GM18909 (cell line): Measurements from ENCODE around the gene GJC2.

Source experiments
- ATAC-seq: cut with Tn5 transposase; IDR thresholded peaks from one replicate; pipeline ENCODE4 v1.9.1; 2021; ENCODE audit warnings: mild to moderate bottlenecking; ENCODE audit not compliant: unreplicated experiment, poor library complexity

GJC2 gene

DNA sequence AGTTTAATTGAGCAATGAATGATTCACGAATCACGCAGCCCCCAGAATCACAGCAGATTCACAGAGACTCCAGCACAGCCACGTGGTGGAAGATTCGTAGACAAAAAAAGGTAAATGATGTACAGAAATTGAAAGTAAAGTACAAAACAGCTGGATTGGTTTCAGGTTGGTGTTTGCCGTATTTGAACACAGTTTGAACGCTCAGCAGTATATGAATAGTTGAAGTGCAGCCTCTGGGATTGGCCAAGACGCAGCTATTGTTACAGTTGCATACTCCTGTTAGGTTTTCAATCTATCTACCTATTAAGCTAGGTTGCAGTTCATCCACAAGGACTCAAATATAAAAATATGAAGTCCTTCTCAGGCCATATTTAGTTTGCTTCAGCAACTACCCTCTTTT, 37.6 kb upstream of the GJC2 start:
- ATAC-seq, result no peak

DNA sequence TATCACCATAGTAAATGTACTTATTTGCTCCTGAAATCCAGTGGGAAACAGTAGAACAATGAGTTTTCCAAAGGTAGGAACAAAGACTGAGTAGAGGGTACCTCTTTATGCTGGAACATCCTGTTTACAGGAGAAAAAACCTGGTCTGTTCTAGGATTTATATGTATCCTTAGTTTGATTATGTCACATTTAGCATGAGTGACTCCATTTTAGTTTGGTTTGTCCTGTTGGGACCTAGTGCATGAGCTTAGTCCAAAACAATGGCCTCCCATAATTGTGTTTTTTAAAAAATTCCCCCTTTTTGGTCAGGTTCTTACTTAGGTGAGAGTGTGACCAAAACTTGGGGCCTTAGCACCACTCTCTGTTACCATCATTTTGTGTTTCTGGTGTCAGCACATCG, 37.1 kb upstream of the GJC2 start:
- ATAC-seq, result no peak

DNA sequence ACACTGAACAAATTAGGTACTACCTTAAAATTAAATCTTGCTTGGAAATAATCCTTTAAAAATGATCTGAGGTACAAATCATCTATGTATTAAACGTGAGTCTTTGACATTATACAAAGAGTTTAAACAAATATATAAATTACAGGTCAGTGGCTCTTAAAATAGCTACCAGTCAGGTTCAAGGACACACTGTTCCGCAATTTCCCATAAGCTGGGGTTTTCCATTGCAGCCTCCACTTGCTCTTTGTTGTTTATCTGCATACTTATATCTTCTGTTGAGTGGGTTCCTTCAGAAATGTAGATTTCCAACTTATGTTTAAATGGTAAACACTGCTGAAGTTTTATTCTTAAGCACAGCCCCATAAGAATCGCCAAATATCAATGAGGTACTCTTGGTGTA, 34.9 kb upstream of the GJC2 start:
- ATAC-seq, result no peak

DNA sequence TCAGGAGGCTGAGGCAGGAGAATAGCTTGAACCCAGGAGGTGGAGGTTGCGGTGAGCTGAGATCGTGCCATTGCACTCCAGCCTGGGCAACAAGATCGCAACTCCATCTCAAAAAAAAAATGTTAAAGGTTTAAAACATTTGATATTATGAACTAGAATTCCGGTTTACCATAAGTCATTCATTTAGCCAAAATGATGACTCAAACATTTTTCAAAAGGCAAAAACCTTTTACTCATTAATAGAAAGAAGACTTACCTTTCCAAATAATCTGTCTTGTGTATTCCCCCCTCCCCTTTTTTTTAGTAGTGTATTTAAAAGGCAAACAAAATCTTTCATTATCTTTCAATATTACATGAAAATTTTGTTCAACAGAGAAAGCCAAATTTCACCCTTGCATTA, 32.4 kb upstream of the GJC2 start:
- ATAC-seq, result no peak

DNA sequence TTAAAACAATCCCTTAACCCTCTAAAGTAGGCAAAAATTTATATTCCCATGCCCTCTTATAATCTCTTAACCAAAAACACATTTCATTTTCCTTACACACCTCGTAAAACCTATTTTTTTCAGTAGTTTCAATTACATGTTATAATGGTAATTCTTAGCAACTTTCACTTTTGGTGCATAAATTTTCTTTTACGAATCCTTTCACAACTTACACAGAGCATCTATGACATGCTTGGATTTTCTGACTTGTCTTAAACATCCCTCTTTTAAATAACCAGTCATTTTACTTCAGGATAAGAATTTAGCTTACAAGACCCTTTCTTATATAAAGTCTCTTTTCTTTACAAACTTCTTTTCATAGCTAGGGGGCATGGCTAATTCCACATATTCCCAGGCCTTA, 31.7 kb upstream of the GJC2 start:
- ATAC-seq, result no peak

DNA sequence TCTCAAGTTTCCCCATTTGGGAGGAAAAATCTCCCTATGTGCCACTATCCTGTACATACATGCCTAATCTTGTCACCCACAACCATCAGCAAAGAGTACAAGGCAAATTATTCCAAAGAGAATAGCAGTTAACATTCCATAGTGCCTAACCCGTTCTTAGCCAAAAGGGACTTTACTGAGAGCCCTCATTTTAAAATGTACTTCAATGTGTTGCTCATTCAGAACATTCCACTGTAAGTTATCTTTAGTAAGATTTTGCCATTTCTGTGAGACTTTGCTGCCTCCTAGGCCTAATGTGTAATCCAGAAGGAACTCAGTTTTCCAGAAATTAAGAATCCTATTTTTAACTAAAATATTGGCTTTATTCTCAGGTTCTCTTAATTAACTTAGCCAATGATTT, 29.4 kb upstream of the GJC2 start:
- no peak for ATAC-seq

DNA sequence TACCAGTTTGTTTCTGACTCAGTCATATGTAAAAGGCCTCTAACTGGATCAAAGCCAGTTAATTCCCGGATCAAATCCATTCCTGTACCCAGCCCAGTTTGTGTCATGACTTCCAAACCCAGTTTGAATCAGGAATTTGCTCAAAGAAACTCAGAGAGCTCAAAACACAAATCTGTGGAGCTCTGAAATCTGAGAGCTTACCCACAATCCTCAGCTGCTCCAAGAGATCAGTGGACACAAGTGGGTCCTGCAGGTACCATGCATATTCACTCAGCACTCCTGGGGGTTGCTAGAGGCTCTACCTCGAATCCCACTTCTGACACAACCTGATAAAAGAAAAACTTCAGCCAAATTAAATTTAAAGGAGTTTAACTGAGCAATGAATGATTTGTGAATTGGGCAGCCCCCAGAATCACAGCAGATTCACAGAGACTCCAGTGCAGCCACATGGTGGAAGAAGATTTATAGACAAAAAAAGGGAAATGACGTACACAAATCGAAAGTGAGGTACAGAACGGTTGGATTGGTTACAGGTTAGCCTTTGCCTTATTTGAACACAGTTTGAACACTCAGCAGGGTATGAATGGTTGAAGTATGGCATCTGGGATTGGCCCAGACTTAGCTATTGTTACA, 28.8 kb upstream of the GJC2 start:
- no peak for ATAC-seq

DNA sequence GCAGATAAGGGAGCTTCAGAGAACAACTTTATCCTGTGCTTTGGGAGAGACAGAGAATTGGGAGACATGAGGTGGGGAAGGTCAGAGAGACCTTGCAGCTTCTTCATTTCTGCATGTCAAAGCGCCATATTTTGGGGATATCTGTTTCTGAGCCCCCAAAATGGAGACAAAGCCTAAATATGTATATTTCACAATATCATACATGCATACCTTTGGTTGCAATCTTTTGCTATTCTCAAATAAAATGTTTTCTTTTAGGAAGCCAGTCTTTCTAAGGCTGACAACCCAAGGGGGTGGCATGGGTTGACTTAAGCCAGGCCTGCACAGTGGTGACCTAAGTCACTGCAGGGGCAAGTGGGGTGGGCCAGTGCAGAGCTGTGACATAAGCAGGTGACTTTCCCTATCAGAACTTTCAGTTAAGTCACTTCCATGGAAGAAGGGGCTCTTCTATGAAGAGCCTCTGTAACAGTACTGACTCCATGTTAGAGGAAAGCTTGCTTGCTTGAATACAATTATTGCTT, 26.7 kb upstream of the GJC2 start:
- ATAC-seq, result no peak

DNA sequence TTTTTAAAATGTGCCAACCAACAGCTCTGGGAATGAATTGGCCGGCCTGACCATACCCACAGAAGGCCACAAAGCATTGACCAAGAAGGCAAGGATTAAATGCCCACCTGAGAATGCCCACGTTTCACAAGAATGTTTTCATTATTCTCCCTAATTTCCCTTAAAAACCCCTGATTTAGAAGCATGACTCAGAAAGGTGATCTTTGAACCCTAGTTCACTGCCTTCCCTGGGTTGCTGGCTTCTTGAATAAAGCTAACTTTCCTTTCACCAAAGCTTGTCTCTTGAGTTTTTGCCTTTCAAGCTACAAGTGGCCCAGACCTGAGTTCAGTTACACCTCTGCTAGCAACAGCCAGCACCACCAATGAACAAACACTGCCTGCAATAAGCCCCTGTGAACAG, 26.2 kb upstream of the GJC2 start:
- no peak for ATAC-seq

DNA sequence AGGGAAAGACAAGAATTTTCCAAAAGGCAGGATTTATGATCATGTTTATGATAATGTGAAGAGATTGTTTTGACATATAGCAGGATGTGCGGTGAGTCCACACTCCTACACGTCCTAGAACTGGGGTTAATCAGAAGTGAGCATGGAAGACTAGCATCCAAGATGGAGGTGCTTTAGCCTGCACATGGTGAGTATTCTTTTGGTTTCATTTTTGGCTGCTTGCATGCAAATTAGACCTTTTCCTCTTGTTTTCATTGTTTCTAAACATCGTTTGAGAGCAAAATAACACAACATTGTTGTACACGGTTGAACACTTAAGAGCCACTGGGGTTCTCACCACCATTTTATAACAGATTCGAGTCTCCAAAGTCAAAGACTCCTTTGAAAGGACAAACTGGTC, 24.5 kb upstream of the GJC2 start:
- ATAC-seq, result no peak

DNA sequence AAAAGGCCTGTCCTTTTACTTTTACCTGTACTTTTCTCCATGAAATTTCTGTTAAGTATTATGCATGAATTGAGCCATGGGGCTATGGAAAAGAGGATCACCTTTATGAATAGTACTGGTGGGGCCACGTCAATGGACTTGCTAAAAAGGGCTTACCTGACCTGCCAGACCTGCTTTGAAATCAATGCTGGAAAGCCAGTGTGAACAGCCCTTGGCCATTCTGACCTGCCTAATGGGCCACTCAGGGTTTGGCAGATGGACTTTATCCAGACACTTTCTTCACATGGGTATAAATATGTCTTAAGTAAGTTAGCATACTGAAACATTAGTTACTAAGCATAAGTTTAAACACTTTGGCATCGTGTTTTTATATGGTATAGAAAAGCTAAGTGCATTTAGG, 18.0 kb upstream of the GJC2 start:
- no peak for ATAC-seq

DNA sequence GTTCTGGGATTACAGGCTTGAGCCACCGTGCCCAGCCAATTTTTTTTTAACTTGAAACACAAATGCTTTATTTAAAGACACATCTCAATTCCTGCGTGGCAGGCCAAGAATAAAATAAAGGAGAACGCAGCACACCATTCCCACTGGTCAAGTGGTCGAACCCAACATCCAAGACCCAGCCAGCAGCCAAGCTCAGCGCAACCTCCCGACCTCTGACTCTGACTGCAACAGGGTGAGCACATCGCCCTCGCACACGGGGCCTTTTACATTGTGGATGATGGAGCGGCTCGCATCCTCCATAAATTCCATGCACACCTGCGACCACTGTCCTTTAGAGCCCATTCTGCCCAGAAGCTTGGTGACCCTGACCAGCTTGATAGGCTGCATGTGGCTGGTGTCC, 15.1 kb upstream of the GJC2 start:
- ATAC-seq, result no peak

DNA sequence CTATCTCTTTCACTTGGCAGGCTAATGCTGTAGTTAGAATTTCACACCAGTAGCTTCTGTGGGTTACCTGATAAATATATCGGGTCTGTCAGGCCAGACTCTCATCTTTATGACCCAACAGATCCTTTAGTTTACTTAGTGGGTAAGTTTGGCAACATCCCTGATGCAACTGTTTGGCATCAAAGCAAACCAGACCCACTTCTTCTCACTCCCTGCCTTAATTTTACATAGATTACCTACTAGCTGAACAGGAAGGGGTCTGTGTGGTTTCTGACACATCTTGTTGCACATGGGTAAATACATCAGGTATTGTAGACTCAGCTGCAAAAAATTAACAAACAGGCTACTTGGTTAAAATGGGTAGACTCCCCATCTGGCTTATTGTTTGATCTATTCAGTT, 12.8 kb upstream of the GJC2 start:
- no peak for ATAC-seq

DNA sequence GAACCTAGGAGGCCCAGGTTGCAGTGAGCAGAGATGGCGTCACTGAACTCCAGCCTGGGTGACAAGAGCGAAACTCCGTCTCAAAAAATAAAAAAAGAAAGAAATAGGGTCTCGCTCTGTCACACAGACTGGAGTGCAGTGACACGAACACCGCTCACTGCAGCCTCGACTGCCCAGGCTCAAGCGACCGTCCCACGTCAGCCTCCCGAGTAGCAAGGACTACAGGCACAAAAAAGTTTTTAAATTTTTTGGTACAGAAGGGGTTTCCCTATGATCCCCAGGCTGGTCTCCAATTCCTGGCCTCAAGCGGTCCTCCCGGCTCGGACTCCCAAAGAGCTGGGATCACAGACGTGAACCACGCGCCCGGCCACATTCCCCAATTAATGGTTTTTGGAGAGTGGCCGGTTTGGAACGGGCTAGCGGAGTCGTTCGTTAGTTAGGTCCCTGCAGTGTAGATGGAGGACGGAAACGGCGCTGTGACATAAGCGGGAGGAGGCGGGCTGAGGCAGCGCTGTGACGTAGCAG, 10.3 kb upstream of the GJC2 start:
- ATAC-seq, result no peak

DNA sequence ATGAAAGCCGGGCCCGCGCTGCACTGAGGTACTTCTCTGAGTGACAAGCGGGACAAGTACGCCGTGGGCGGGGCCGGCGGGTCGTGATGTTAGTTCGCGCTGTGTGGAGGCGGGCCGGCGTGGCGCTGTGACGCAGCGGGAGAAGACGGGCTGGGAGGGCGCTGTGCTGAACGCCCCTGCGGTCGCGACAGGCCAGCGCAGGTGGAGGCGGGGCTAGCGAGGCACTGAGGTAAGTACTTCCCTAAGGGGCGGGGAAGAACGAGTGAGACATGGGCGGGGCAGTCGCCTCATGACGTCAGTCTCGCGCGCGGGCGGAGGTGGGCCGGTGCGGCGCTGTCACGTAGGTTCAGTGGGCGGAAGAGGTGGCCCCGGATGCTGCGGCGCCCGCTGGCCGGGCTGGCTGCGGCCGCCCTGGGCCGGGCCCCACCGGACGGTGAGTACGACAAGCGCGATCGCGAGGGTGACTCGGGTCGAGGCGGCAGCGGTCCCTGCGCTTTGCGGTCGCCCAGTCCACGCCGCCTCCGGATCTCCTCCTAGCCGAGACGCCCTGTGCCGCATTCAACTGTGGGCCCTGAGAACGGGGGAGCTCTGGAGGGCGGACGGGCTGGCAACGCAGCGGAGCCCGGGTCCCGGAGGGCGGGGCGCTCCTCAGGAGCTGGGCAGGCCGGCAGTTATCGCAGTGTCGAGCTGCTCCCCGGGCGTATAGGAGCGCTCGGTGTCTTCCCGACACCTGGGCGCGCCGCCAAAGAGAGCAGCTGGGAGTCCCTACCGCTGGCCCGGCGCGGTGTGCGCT, 9.6 kb upstream of the GJC2 start, which contains the start of gene GUK1:
GUK1 (plus strand) TSS at position 349 of the 793 bp plus-strand sequence; CDS start at position 373, 24 bp downstream.
- peak; percentile 93 for ATAC-seq

DNA sequence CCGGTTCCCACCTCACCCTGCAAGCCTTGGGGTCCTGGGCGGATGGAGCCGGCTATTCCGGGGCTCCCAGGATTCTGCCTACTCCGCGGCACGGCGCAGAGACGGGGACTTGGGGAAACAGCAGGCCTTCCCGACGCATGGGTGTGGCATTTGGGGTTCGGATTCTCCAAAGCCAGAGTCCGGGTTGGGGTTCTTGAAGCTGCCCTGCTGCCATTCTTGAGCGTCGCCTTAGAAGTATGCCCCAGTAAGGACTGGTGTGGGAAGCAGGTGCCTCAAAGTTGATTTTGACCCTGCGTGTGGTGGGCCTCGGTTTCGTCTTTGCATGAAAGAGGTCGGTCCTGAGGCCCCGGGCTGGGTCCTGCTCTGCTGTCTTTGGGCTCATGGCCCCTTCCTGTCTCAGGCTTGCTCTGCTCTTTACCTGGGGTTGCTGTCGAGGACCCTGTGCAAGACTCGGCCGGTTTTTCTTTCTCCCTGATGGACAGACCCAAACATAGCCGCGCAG, 9.0 kb upstream of the GJC2 start:
- ATAC-seq, result no peak

DNA sequence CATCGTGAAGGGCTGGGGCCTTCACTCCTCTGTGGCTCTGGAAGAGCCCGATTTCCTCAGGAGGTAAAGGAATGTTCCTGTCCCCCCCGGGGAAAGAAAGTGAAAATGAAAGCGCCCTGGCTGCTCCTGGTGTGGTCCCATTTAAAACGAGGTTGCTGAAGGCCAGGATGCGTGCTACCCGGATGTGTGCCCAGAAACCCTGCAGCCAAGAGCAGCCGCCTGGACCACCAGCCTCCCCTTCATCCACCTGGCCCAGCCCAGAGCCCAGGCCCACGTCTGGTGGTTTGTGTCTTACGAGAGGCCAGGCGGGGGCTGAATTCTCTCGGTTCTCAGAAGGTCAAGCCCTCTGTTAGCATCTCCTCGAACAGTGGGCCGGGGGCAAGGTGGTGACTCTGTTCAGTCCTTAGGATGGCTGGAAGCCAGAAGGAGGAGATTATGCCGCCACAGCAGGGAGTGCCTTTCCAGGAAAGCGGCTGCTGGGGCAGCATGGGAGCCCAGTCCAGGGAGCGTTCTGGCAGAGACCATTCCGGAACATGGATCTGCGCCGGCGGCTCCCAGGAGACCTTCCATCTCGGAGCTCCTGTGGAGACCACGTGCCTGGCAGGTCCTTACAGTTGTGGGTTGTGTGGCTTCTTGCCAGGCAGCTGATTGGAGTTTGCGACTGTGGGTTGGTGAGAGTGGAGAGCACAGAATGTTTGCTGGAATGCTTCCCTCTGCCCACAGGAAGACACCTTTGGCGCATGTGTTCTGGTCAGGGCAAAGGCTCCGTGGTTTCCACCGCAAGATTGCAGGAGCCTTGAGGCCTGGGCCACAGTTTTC, 8.3 kb upstream of the GJC2 start:
- ATAC-seq, result no peak

DNA sequence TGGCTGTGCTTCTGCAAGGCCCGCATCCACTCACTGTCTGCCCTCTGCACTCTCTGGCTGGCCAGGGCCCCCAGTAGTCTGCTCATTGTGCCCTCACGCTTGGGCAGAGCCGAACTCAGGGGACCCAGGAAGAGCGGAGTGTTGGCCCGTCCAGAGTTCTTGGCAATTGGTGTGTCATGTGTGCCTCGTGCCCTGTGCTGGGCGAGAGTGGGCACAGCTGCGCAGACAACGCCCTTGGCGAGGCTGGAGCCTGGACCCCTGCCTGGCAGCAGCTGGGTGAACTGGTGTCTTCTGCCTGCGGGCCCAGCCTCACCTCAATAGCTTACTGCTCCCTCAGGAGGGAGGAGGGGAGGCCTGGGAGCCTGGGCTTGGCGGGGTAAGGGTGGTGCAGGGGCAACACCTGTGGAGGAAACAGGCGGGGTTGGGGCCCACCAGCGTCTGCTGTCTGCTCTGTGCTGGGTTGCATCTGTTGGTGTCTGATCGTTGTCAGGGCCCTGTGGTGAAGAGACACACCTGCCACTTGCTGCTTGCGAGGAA, 7.5 kb upstream of the GJC2 start:
- ATAC-seq, result no peak

DNA sequence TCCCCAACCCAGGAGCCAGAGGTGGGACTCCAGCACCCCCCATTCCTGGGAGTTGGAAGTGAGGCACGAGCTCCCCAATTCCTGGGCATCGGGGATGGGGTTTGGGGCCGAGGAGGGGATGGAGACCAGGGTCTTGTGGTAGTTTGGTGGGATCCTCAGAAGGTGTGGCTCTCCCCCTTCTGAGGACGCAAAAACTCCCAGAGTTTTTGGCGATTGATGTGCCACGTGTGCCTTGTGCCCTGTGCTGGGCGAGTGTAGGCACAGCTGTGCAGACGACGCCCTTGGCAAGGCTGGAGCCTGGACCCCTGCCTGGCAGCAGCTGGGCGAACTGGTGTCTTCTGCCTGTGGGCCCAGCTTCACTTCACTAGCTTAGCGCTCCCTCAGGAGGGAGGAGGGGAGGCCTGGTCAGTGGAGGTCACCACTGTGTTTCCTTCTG, 7.0 kb upstream of the GJC2 start:
- no peak for ATAC-seq

DNA sequence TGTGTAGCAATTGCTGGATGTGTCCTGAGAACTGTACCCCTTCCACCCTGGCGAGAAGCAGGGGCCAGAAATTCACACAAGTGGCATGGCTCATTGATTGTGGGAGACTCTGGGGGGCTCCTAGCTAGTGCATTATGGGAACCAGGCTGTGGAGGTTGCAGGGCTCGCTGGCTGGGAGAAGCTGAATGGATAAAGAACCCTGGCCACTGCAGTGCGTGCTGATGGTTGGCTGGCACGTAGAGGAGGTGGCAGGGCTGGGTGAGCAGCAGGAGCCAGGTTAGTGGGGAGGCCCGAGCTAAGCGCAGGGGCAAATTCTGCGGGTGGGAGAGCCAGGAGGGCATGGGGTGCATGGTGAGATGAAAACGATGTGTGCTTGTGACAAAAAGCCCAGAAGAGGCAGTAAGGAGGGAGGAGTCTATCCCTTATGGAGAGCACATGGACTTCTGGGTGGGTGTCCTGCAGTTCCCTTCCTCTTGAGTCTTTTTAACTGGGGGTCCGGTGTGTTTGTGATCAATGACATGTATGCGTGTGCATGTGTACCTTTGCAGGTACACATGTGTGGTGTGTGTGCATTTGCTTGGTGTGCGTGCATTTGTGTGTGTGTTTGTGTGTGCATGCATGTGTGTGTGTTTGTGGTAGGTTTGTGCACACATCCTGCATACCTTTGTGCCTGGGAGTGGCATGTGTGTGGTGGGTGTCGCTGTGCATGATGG, 6.1 kb upstream of the GJC2 start:
- no peak for ATAC-seq
